Fibroblast of skin of left quadriceps (primary cell): ENCODE measurements around the gene HAUS5.

Experiments used
- DNase-seq, 2 experiments: peaks; one replicate each; pipeline ENCODE4 v3.0.0-alpha.2; 2013; ENCODE audit warnings: low read depth in 2 of 2

Gene HAUS5

GRCh38 chr19:35673121-35673804, 60.7 kb downstream of the HAUS5 start:
- no peak for DNase-seq
